Sigmoid colon (tissue), 7 donors: ENCODE results near the gene RDH14. TPM values are rescaled to one million over a fixed set of nuclear protein-coding genes. Genes with fewer than 3 reads are reported as not detected.
A peak's percentile ranks its signal among the peaks of the same experiment; 100 is the strongest.

Experiments used
- DNase-seq: peaks from one replicate; pipeline ENCODE4 v3.0.0-alpha.2; 2019
- H3K27ac ChIP-seq, 4 donors: fragments of 200-600 bp; sonication (generic); one replicate each; pipeline ENCODE4 v1.5.1; 2016 to 2019; ENCODE audit warnings: mild to moderate bottlenecking in 1 of 4
- H3K27me3 ChIP-seq, 3 donors: fragments of 200-600 bp; sonication (generic); one replicate each; pipeline ENCODE4 v1.5.1; 2019; ENCODE audit warnings: mild to moderate bottlenecking in 1 of 3
- H3K36me3 ChIP-seq, 4 donors: fragments of 200-600 bp; sonication (generic); one replicate each; pipeline ENCODE4 v1.5.1; 2016 to 2019
- H3K4me1 ChIP-seq, 4 donors: fragments of 200-600 bp; sonication (generic); one replicate each; pipeline ENCODE4 v1.5.1; 2017 to 2019
- H3K4me3 ChIP-seq, 4 donors: fragments of 200-600 bp; sonication (generic); one replicate each; pipeline ENCODE4 v1.5.1; 2017 to 2019; ENCODE audit warnings: mild to moderate bottlenecking in 2 of 4, moderate library complexity in 1 of 4
- H3K9me3 ChIP-seq, 4 donors: fragments of 200-600 bp in 3 of 4; sonication (generic) in 3 of 4; one replicate each; pipeline versions ENCODE4 v1.5.1 to v1.6.1; 2013 to 2019
- CTCF ChIP-seq, 4 experiments: fragments of 450-650 bp in 3 of 4; fragments of 200-600 bp in 1 of 4; IDR thresholded peaks; one replicate each; pipeline ENCODE4 v1.5.1; 2016 to 2019; ENCODE audit warnings: antibody characterized with exemption in 4 of 4, mild to moderate bottlenecking in 3 of 4, moderate library complexity in 2 of 4
- EP300 ChIP-seq, 4 donors: sonication (generic); formaldehyde crosslinking; IDR thresholded peaks; one replicate each; pipeline ENCODE4 v1.6.1; 2017; ENCODE audit warnings: antibody characterized with exemption in 4 of 4
- POLR2A ChIP-seq, 2 donors: fragments of 450-650 bp; IDR thresholded peaks; one replicate each; pipeline ENCODE4 v1.6.1; 2016; ENCODE audit warnings: antibody characterized with exemption in 2 of 2, mild to moderate bottlenecking in 2 of 2, moderate library complexity in 2 of 2
- POLR2AphosphoS5 ChIP-seq, 4 donors: sonication (generic); formaldehyde crosslinking; IDR thresholded peaks; one replicate each; pipeline ENCODE4 v1.6.1; 2017; ENCODE audit warnings: antibody characterized with exemption in 4 of 4
- WGBS, 2 donors: extraction: QIAGEN DNeasy Blood & Tissue Kit; methylation state at CpG; one replicate each; pipeline ENCODE4 v1.1.7; 2013; 5-methylcytosine and 5-hydroxymethylcytosine counted together
- intact Hi-C: fragments of 100-400 bp; cut with DNase I; formaldehyde crosslinking; loops from one replicate; pipeline ENCODE4 v1.15.1; 2023
- polyA plus RNA-seq, 3 donors: library from polyadenylated mRNA; stranded (reverse); fragments of 200-250 nt; gene quantifications; one replicate each; pipeline ENCODE4 v1.2.3, GENCODE V29; 2013
- total RNA-seq, 4 donors: library from RNA; depleted of rRNA; stranded (reverse); fragments of >200 nt; gene quantifications; one replicate each; pipeline ENCODE4 v1.1.0, GENCODE V29; 2016
- donor health status: healthy with polysubstance abuse.
- donor health status: Bipolar disorder and iron deficiency.
- donor health status: healthy.

Gene RDH14
- total and polyA plus RNA-seq, 7 donors = 15.3 to 45.7 (median 37.5) TPM

GRCh38 chr2:18549083-18549482 is 11.4 kb downstream of the RDH14 start:
- Histone ChIP-seq H3K36me3 (peaks cover 0 to 2% (median 0%) of the 10 kb centered on the region in 4 donors), H3K27ac (no peak overlapping the region), H3K4me1 (peaks cover 0 to 26% (median 11%) of the 10 kb centered on the region in 4 donors), H3K9me3 (no peaks in the 10 kb centered on the region), H3K4me3 (no peak overlapping the region), H3K27me3 (no peaks in the 10 kb centered on the region)
- 83 to 91% methylated on average over 2 of the region's 2 CpGs for WGBS, 2 donors
- intact Hi-C loops = no loop called here
- no peak for TF ChIP-seq CTCF (IDR thresholded peaks at IDR 0.05)
- no peak for DNase-seq

- H3K27ac ChIP-seq = no peak overlapping the region
- no peak for DNase-seq
- 91 to 94% methylated on average over 1 of the region's 1 CpG for WGBS, 2 donors
- TF ChIP-seq POLR2AphosphoS5 (IDR thresholded peaks at IDR 0.05) (no peak), CTCF (IDR thresholded peaks at IDR 0.05) (no peak), POLR2A (IDR thresholded peaks at IDR 0.05) (no peak), EP300 (IDR thresholded peaks at IDR 0.05) (no peak)
- H3K27me3 ChIP-seq = no peaks in the 10 kb centered on the region
- intact Hi-C loops = no loop called here
- no peak overlapping the region for H3K4me3 ChIP-seq
- H3K36me3 ChIP-seq = no peaks in the 10 kb centered on the region
- H3K4me1 ChIP-seq = peaks cover 0 to 26% (median 11%) of the 10 kb centered on the region in 4 donors
- H3K9me3 ChIP-seq = no peaks in the 10 kb centered on the region
Measured at GRCh38 chr2:18548621-18549020, 11.8 kb downstream of the RDH14 start.

- no peaks in the 10 kb centered on the region for H3K27me3 ChIP-seq
Measured at GRCh38 chr2:18546567-18546966, 13.9 kb downstream of the RDH14 start.

GRCh38 chr2:18545384-18545783 is 15.1 kb downstream of the RDH14 start:
- TF ChIP-seq POLR2AphosphoS5 (IDR thresholded peaks at IDR 0.05) (no peak), EP300 (IDR thresholded peaks at IDR 0.05) (no peak), CTCF (IDR thresholded peaks at IDR 0.05) (no peak), POLR2A (IDR thresholded peaks at IDR 0.05) (no peak)
- intact Hi-C loops = no loop called here

More at GRCh38 chr2:18546567-18546966, 13.9 kb downstream of the RDH14 start:
- Histone ChIP-seq H3K4me1 (peaks cover 0 to 17% (median 5%) of the 10 kb centered on the region in 4 donors), H3K36me3 (no peaks in the 10 kb centered on the region), H3K4me3 (no peak overlapping the region), H3K27ac (peak overlapping the region in 1 of 4 donors; percentile 10), H3K9me3 (no peaks in the 10 kb centered on the region)
- DNase-seq = no peak
- WGBS, 2 donors = 63 to 77% methylated on average over 2 of the region's 2 CpGs
- intact Hi-C loops = no loop called here
- TF ChIP-seq POLR2AphosphoS5 (IDR thresholded peaks at IDR 0.05) (no peak), EP300 (IDR thresholded peaks at IDR 0.05) (no peak), POLR2A (IDR thresholded peaks at IDR 0.05) (no peak), CTCF (IDR thresholded peaks at IDR 0.05) (no peak)

GRCh38 chr2:18544171-18544570 is 16.3 kb downstream of the RDH14 start:
- 87 to 88% methylated on average over 3 of the region's 3 CpGs for WGBS, 2 donors
- intact Hi-C loops = no loop called here
- no peak for DNase-seq

More at GRCh38 chr2:18545384-18545783, 15.1 kb downstream of the RDH14 start:
- Histone ChIP-seq H3K27me3 (no peaks in the 10 kb centered on the region), H3K27ac (no peak overlapping the region), H3K9me3 (no peaks in the 10 kb centered on the region), H3K4me1 (peaks cover 0 to 13% (median 5%) of the 10 kb centered on the region in 4 donors), H3K36me3 (no peaks in the 10 kb centered on the region), H3K4me3 (no peak overlapping the region)
- 85 to 89% methylated on average over 4 of the region's 4 CpGs for WGBS, 2 donors
- DNase-seq = no peak

More at GRCh38 chr2:18544171-18544570, 16.3 kb downstream of the RDH14 start:
- H3K9me3 ChIP-seq = no peaks in the 10 kb centered on the region
- H3K36me3 ChIP-seq = no peaks in the 10 kb centered on the region
- H3K27me3 ChIP-seq = no peaks in the 10 kb centered on the region
- peaks cover 0 to 13% (median 5%) of the 10 kb centered on the region in 4 donors for H3K4me1 ChIP-seq
- no peak for TF ChIP-seq CTCF (IDR thresholded peaks at IDR 0.05)
- TF ChIP-seq POLR2AphosphoS5 (IDR thresholded peaks at IDR 0.05) = no peak
- no peak for TF ChIP-seq POLR2A (IDR thresholded peaks at IDR 0.05)
- no peak for TF ChIP-seq EP300 (IDR thresholded peaks at IDR 0.05)
- no peak overlapping the region for H3K27ac ChIP-seq
- H3K4me3 ChIP-seq = no peak overlapping the region
